ENCODE measurements around the gene NUDT8. TPM values are rescaled to one million over a fixed set of nuclear protein-coding genes. Genes with fewer than 3 reads are reported as not detected.
"Not testable (repeated sequence)": the region's sequence is repeated elsewhere in the genome, so short reads cannot be mapped to it uniquely, and the experiment has no call there.

The NUDT8 gene
- total RNA-seq, 1 donor from 2014 or later, result 5.9 TPM

DNA sequence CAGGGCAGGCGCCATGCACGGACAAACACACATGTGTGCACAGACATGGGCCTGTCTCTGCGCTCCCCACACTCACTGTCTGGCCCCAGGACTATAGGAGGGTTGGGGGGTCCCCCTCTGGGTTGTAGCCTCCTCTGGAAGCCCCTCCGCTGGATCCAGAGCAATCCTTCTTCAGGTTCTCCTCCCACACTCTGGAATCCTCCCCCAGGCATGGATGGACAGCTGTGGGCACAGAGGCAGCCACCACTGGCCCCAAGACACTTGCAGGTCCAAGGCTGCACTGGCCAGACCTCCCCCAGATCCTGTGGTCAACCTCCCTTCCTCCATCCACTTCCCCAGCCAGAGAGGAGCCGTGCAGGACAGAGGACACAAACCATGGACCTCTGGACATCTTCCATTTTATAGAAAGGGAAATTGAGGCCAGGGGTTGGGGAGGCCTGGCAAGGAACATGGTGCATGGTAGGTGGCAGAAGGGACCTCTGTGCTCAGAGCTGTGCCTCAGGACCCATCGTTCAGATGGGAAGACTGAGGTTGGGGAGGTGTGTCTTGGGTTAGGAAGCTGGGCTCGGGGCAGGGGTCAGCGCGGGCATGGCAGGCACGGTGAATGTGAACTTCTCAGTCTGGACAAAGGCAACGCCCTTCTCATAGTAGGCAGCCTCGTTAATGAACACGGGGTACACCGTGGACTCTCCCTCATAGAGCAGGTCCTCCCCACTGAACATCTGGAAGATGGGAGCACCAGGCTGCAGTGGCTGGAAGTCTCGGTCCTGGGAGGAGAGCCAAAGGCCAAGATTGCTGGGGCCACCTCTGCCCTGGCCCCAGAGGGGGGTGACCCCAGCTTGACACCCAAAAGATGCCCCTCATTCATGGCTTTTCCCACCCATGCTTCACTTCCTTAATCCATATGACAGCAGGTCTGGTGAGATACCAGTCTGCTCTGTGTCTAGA lies 12.7 kb upstream of the NUDT8 start:
- DNase-seq (ENCODE audit: low read depth), result no peak

DNA sequence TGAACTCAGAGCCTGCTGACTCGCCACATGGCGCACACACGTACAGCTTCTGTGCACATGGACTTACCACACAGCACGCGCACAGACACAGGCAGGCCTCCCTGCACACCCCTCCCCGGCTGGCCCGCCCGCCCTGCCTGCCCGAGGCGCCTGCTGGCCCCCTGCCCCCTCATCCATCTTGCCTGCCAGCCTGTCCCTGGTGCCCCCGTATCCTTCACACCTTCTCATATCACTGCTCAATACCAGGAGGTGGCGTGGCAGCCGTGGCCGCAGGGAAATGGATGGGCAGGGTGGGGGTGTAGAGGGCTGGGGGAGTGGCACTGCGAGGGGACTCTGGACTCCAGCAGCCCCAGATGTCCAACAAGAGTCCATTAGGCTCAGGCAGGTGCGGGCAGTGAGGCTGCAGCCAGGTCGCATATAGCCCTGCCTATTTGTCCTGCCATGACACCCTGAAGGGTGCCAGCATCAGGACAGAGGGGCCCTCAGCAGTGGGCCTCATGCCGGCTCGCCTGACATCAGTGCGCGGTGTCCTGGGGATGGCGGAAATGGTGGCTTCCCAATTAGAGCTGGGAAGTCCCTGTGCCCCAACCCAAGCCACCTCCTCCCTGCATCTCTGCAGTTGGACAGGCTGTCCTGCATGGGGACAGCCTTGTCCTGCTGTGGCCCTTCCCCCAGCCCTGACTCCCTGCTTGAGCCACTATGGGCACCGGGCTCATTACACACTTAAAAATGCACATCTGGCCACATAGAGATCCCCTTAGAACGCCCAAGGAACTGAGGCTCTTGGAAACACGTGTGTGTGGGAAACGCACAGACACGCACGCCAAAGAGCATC lies 11.8 kb upstream of the NUDT8 start:
- no peak for DNase-seq (ENCODE audit: low read depth)

- DNase-seq (ENCODE audit: low read depth), result no peak
Measured at GRCh38 chr11:67640758-67641337, 11.1 kb upstream of the NUDT8 start.

GRCh38 chr11:67640021-67640757 lies 10.5 kb upstream of the NUDT8 start:
- DNase-seq (ENCODE audit: low read depth), result peak; percentile 62

GRCh38 chr11:67639438-67639859 lies 9.7 kb upstream of the NUDT8 start, which contains the start of gene TBX10:
Gene TBX10 (minus strand): TSS chr11:67639763. CDS start chr11:67639472, 291 bp downstream.
- no peak for DNase-seq (ENCODE audit: low read depth)

- DNase-seq (ENCODE audit: low read depth), result no peak
Measured at GRCh38 chr11:67638535-67639437, 9.0 kb upstream of the NUDT8 start.

DNA sequence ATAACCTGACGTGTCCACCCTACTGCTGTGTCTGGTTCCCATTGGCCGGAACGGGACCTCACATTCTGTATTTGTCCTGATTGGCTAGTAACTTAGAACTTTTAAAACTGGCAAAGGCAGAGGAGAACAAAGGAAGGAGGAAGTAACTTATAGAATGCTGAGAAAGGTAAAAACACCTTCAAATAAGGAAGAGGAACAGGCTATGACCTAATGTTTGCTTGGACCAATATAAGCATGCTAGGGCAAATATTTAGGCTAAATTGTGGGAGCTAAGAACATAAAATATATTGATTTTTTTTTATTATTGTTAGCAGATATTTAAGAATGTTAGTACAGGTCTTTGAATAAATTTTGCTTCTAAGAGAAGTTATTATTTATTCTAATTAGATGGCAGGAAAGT lies 7.7 kb upstream of the NUDT8 start:
- DNase-seq (ENCODE audit: low read depth), result not testable (repeated sequence)

DNA sequence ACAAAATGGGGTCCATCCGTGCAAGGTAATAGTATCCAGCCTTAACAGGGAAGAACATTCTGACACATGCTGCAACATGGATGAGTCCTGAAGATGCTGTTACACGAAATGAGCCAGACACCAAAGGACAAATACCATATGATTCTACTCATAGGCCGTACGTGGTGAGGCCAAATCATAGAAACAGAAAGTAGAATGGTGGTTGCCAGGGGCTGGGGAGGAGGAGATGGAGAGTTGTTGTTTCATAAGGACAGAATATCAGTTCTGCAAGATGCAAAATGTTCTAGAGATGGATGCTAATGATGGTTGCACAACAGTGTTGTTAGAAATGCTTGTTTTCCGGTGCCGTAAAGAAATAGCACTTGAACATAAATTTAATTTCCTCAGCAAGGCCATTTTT lies 7.2 kb upstream of the NUDT8 start:
- no peak for DNase-seq (ENCODE audit: low read depth)

DNA sequence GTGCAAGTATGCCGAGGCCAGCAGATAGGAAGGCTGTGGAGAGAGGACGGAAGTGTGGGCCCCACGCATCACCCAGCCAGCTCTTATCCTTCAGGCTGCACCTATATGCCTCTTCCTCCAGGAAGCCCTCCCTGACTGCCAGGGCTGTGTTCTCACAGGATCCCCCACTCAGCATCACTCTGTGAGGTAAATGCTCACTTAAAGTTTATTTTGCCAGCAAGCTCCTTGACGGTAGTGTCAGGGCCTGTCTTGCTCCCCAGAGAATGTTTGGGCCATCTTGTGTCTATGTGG lies 5.4 kb upstream of the NUDT8 start:
- no peak for DNase-seq (ENCODE audit: low read depth)

GRCh38 chr11:67634366-67635230 lies 4.9 kb upstream of the NUDT8 start:
- DNase-seq (ENCODE audit: low read depth), result no peak

DNA sequence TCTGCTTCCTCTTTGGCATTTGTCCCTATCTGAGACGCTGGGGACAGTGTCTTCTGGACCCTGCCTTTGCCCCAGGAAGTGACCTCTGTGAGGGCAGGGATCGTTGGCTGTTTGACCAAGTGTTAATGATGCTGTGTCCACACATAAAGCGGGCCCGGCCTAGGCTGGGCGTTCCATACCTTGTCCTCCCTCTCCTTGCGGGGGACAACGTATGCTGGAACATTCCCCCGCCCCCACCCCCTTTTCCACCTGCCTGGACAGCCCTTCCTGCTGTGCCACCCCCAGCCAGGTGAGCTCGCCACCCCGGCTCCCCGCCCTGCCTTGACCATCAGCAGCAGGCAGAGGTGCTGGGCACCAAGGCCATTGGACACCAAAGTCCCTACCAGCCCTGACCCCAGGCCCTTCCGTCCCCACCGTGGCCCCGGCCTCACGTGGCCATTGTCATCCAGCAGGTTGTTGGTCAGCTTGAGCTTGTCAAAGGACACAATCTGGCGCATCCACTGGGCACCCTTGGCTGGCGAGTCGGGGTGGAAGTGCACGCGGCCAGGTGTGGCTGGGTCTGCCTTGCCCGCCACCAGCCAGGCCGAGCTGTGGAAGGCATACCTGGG lies 4.1 kb upstream of the NUDT8 start:
- DNase-seq (ENCODE audit: low read depth), result no peak

DNA sequence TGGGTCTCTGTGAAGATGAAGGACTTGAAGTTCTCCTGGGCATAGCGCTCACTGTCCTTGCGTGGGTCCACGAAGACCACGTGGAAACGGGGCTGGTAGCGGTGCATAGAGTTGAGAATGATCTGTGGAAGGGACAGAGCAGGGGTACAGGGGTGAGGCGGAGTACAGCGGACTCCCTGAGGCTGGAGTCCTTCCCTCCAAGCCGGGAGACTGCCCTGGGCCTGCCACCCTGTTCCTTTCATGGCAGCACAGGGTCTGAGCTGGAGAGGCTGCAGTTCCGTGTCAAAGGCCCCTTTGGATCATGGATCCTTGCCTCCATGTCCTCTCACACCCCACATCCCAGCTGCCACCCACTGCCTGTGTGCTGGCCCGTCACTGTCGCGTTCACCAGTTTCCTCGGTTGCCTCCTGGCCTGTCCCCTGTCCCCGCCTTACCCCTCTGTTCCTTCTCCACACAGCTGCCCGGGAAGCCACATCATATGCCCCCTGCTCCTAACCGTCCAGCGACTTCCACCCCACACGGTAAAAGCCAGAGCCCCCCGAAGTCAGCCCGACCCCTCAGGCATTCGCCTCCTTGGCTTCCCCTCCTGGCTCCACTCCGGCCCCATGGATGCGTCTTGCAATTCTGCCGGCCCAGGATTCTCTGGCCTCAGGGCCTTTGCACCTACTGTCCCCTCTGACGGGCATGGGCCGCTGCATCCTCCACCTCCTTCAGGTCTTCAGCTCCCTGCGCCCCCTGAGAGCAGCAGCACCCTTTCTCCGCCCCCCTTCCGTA lies 3.4 kb upstream of the NUDT8 start:
- DNase-seq (ENCODE audit: low read depth), result no peak

- DNase-seq (ENCODE audit: low read depth), result no peak
Measured at GRCh38 chr11:67632175-67632981, 2.6 kb upstream of the NUDT8 start.

- DNase-seq (ENCODE audit: low read depth), result no peak
Measured at GRCh38 chr11:67631853-67632174, 2.1 kb upstream of the NUDT8 start.

DNA sequence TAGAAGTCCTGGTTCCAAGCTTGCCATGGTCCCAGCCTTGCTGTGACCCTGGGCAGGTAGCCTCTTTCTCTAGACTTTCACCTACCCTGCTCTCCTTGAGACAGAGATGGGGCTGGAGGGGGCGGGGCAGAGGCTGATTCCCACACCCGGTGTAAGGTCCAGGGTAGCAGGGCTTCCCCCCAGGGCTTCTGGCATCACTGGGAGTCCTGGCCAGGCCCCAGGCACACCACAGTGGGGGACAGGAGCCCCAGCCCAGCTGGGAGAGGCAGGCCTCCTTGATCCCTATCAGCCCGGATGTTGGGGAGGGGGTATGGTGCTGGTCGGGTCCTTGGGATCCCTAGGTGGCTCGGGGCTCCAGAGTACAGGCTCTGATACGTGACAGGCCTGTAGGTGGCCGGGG lies 1.7 kb upstream of the NUDT8 start:
- no peak for DNase-seq (ENCODE audit: low read depth)

GRCh38 chr11:67630943-67631331 lies 1.2 kb upstream of the NUDT8 start:
- DNase-seq (ENCODE audit: low read depth), result no peak

DNA sequence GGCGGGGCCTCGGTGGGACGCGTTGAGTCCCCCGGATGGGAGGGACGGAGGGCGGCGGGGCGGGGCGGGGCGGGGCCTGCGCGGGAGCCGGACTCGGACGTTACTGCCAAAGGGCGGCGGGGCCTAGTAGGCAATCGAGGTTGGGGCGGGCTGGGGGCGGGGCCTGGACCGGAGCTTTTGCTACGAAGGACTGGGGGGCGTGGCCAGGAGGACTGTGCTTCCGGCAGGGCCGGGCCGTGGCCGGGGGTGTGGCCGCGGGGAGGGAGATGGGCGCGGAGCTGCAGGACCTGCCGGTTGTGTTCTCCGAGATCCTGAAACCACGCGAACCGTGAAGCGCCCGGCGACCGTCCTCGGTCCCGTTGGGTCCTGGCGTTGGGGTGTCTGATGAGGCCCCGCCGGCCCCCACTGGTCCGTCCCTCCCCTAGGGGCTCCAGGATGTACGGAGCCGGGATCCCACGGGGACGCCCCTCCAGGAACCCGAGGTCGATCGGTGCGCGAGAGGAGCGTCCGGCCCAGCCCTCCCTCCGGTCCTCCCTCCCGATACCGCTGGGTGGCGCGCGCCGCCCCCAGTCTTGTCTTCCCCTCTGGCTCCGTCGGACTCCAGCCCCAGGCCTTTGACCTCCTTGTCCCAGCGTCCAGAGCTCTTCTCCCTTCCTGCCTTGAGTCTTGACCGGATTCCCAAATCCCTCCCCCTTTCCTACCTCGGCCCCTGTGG lies 648 bp upstream of the NUDT8 start:
- peak; percentile 96 for DNase-seq (ENCODE audit: low read depth)
